ENCODE measurements around the gene TTLL1. TPM values are rescaled to one million over a fixed set of nuclear protein-coding genes. Genes with fewer than 3 reads are reported as not detected.

Gene TTLL1
- total RNA-seq, 1 experiment from 2014 or later: 4.6 TPM

GRCh38 chr22:43006016-43006505 is 83.1 kb downstream of the TTLL1 start:
- POLR2A ChIA-PET: no interaction called here
- Histone ChIP-seq H3K27me3 (ENCODE audit: control insufficient read depth, insufficient read depth, low read length) (no peaks in the 10 kb centered on the region), H3K36me3 (ENCODE audit: control insufficient read depth, insufficient read depth, low read length) (no peaks in the 10 kb centered on the region), H3K4me1 (ENCODE audit: control insufficient read depth, insufficient read depth, low read length) (peaks cover 40% of the 10 kb centered on the region), H3K9me3 (ENCODE audit: control insufficient read depth, insufficient read depth, low read depth, low read length) (no peaks in the 10 kb centered on the region), H3K4me3 (ENCODE audit: low read depth in 2 of 2, low read length in 2 of 2) (no peak overlapping the region), H3K27ac (ENCODE audit: low read length) (no peak overlapping the region)
- DNase-seq (ENCODE audit: low read depth, low spot score) (no peak), ATAC-seq (no peak)
- CTCF ChIA-PET: no interaction called here
- no TSS peak for BruUV-seq (replicated peaks)
- intact Hi-C loops (cut with micrococcal nuclease; ENCODE audit: unreplicated experiment) (no loop called here), in situ Hi-C loops (cut with HindIII; ENCODE audit: low pct_unique_long_range_greater_than_20kb, low sequenced_read_pairs) (no loop called here)
- TF ChIP-seq TCF7L2 (IDR thresholded peaks at IDR 0.05; ENCODE audit: low read depth, low read length) (no peak), SIN3A (IDR thresholded peaks at IDR 0.05; ENCODE audit: borderline replicate concordance, insufficient read depth, low read depth, low read length) (no peak), REST (IDR thresholded peaks at IDR 0.05; ENCODE audit: insufficient read depth in 1 of 2, low read depth in 2 of 2, low read length in 1 of 2) (no peak), CTCF (IDR thresholded peaks at IDR 0.05) (no peak), POLR2AphosphoS5 (IDR thresholded peaks at IDR 0.05; ENCODE audit: low read depth, low read length) (no peak)

GRCh38 chr22:43005106-43005505 is 84.1 kb downstream of the TTLL1 start:
- intact Hi-C loops (cut with micrococcal nuclease; ENCODE audit: unreplicated experiment): no loop called here
- in situ Hi-C loops (cut with HindIII; ENCODE audit: low pct_unique_long_range_greater_than_20kb, low sequenced_read_pairs): no loop called here
- no peaks in the 10 kb centered on the region for H3K27me3 ChIP-seq (ENCODE audit: control insufficient read depth, insufficient read depth, low read length)
- DNase-seq (ENCODE audit: low read depth, low spot score) (no peak), ATAC-seq (no peak)
- TF ChIP-seq TCF7L2 (IDR thresholded peaks at IDR 0.05; ENCODE audit: low read depth, low read length): no peak
- TF ChIP-seq CTCF (IDR thresholded peaks at IDR 0.05): no peak
- no peak for TF ChIP-seq REST (IDR thresholded peaks at IDR 0.05; ENCODE audit: insufficient read depth in 1 of 2, low read depth in 2 of 2, low read length in 1 of 2)
- TF ChIP-seq POLR2AphosphoS5 (IDR thresholded peaks at IDR 0.05; ENCODE audit: low read depth, low read length): no peak
- no peak for TF ChIP-seq SIN3A (IDR thresholded peaks at IDR 0.05; ENCODE audit: borderline replicate concordance, insufficient read depth, low read depth, low read length)
- no peak overlapping the region for H3K4me3 ChIP-seq (ENCODE audit: low read depth in 2 of 2, low read length in 2 of 2)
- CTCF ChIA-PET: no interaction called here
- H3K27ac ChIP-seq (ENCODE audit: low read length): no peak overlapping the region
- POLR2A ChIA-PET: interaction anchor here (1.2 kb wide), 1 partner anchor 10 kb away, joined by 10 read pairs; the partner anchor contains the start of gene PACSIN2
- H3K9me3 ChIP-seq (ENCODE audit: control insufficient read depth, insufficient read depth, low read depth, low read length): no peaks in the 10 kb centered on the region
- H3K36me3 ChIP-seq (ENCODE audit: control insufficient read depth, insufficient read depth, low read length): no peaks in the 10 kb centered on the region
- peaks cover 40% of the 10 kb centered on the region for H3K4me1 ChIP-seq (ENCODE audit: control insufficient read depth, insufficient read depth, low read length)
- no TSS peak for BruUV-seq (replicated peaks)

All from Panc1 (cell line).